GM12874 (cell line): ENCODE measurements around the gene SLC25A40.

Experiments
- CTCF ChIP-seq: IDR thresholded peaks from 2 replicates; pipeline ENCODE4 v1.5.1; 2011; ENCODE audit warnings: low read depth, mild to moderate bottlenecking, control low read depth, low read length, moderate library complexity; ENCODE audit not compliant: insufficient read depth

SLC25A40 gene

GRCh38 chr7:87886875-87887274 lies 10.7 kb upstream of the SLC25A40 start:
- TF ChIP-seq CTCF = no peak

- TF ChIP-seq CTCF = no peak
Measured at GRCh38 chr7:87885018-87885417, 8.9 kb upstream of the SLC25A40 start.

- TF ChIP-seq CTCF = no peak
Measured at GRCh38 chr7:87882151-87882937, 6.2 kb upstream of the SLC25A40 start.

GRCh38 chr7:87878208-87878735 lies 2.1 kb upstream of the SLC25A40 start:
- no peak for TF ChIP-seq CTCF

- no peak for TF ChIP-seq CTCF
Measured at GRCh38 chr7:87877366-87878040, 1.3 kb upstream of the SLC25A40 start.

- no peak for TF ChIP-seq CTCF
Measured at GRCh38 chr7:87876869-87877234, 692 bp upstream of the SLC25A40 start.

- TF ChIP-seq CTCF = no peak
Measured at GRCh38 chr7:87875151-87876039, 765 bp downstream of the SLC25A40 start.
